GM23338 (cell line): ENCODE data around the gene UBQLNL.

ENCODE experiments used
- CREB1 ChIP-seq: fragments of 250-450 bp; sonication (Bioruptor Pico); IDR thresholded peaks from 2 replicates; pipeline ENCODE4 v1.5.0; 2020; ENCODE audit warnings: low read depth, mild to moderate bottlenecking, moderate library complexity
- EZH2 ChIP-seq: fragments of 200-600 bp; sonication (generic); IDR thresholded peaks from one replicate; pipeline ENCODE4 v1.8.0; 2017; ENCODE audit warnings: antibody characterized with exemption, mild to moderate bottlenecking, low read depth; ENCODE audit not compliant: unreplicated experiment
- EZH2phosphoT487 ChIP-seq: fragments of 200-600 bp; sonication (generic); IDR thresholded peaks from one replicate; pipeline ENCODE4 v1.8.1; 2018; ENCODE audit warnings: antibody characterized with exemption; ENCODE audit not compliant: unreplicated experiment
- NANOG ChIP-seq: IDR thresholded peaks from 2 replicates; pipeline ENCODE4 v1.6.1; 2016; ENCODE audit warnings: antibody characterized with exemption, borderline replicate concordance
- POLR2AphosphoS5 ChIP-seq: IDR thresholded peaks from 2 replicates; pipeline ENCODE4 v1.6.1; 2016; ENCODE audit warnings: antibody characterized with exemption, low read depth
- ZNF331 ChIP-seq: fragments of 250-450 bp; sonication (Bioruptor Pico); IDR thresholded peaks from 2 replicates; pipeline ENCODE4 v1.5.0; 2020; ENCODE audit warnings: low read depth, mild to moderate bottlenecking, moderate library complexity
- TF ChIP-seq, protein P1 (sequence below), 2 experiments: fragments of 200-600 bp in 1 of 2; sonication (generic) in 1 of 2; conservative IDR thresholded peaks; 2 replicates each; pipeline versions ENCODE4 v1.5.1 to v1.6.1; 2016 to 2017; ENCODE audit warnings: antibody characterized with exemption in 2 of 2, low read depth in 2 of 2, mild to moderate bottlenecking in 2 of 2, moderate library complexity in 1 of 2
- TF ChIP-seq, protein P2 (sequence below): IDR thresholded peaks from one replicate; pipeline ENCODE4 v1.6.1; 2018; ENCODE audit warnings: antibody characterized with exemption; ENCODE audit not compliant: unreplicated experiment

DNA sequence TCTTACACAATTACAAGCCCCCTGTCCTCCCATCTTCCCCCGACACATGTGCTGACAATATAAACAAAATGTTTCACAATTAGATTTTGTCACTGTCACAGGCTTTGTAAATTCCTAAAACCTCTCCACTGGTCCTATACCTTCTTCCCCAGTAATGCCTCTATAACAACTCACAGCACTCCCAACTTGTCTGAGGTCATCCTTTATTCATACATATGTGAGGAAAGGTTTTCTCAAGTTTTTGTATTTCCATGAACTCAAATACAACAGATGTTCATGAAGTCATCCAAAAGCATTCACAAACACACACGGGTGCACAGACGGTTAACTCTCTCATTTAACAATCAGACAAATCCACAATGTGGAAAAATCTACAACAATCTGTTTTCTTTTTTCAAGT is 30.0 kb upstream of the UBQLNL start:
- TF ChIP-seq, protein P1, sequence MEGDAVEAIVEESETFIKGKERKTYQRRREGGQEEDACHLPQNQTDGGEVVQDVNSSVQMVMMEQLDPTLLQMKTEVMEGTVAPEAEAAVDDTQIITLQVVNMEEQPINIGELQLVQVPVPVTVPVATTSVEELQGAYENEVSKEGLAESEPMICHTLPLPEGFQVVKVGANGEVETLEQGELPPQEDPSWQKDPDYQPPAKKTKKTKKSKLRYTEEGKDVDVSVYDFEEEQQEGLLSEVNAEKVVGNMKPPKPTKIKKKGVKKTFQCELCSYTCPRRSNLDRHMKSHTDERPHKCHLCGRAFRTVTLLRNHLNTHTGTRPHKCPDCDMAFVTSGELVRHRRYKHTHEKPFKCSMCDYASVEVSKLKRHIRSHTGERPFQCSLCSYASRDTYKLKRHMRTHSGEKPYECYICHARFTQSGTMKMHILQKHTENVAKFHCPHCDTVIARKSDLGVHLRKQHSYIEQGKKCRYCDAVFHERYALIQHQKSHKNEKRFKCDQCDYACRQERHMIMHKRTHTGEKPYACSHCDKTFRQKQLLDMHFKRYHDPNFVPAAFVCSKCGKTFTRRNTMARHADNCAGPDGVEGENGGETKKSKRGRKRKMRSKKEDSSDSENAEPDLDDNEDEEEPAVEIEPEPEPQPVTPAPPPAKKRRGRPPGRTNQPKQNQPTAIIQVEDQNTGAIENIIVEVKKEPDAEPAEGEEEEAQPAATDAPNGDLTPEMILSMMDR (conservative IDR thresholded peaks at IDR 0.05; ENCODE audit: low read depth in 2 of 2), result no peak
- TF ChIP-seq EZH2 (no peak), NANOG (no peak), CREB1 (CRISPR knock-in tag) (no peak), POLR2AphosphoS5 (no peak), EZH2phosphoT487 (no peak), ZNF331 (CRISPR knock-in tag) (no peak)
- TF ChIP-seq, protein P2, sequence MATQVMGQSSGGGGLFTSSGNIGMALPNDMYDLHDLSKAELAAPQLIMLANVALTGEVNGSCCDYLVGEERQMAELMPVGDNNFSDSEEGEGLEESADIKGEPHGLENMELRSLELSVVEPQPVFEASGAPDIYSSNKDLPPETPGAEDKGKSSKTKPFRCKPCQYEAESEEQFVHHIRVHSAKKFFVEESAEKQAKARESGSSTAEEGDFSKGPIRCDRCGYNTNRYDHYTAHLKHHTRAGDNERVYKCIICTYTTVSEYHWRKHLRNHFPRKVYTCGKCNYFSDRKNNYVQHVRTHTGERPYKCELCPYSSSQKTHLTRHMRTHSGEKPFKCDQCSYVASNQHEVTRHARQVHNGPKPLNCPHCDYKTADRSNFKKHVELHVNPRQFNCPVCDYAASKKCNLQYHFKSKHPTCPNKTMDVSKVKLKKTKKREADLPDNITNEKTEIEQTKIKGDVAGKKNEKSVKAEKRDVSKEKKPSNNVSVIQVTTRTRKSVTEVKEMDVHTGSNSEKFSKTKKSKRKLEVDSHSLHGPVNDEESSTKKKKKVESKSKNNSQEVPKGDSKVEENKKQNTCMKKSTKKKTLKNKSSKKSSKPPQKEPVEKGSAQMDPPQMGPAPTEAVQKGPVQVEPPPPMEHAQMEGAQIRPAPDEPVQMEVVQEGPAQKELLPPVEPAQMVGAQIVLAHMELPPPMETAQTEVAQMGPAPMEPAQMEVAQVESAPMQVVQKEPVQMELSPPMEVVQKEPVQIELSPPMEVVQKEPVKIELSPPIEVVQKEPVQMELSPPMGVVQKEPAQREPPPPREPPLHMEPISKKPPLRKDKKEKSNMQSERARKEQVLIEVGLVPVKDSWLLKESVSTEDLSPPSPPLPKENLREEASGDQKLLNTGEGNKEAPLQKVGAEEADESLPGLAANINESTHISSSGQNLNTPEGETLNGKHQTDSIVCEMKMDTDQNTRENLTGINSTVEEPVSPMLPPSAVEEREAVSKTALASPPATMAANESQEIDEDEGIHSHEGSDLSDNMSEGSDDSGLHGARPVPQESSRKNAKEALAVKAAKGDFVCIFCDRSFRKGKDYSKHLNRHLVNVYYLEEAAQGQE, result no peak
